ENCODE data around the gene NIPAL3.

The NIPAL3 gene

GRCh38 chr1:24441480-24441879 is 25.9 kb downstream of the NIPAL3 start:
- Histone ChIP-seq H4K20me1 (ENCODE audit: low read depth, low read length) (no peaks in the 10 kb centered on the region), H3K27me3 (ENCODE audit: low read length) (no peaks in the 10 kb centered on the region), H3K27ac (ENCODE audit: low read depth, low read length) (no peak overlapping the region), H3K9me3 (ENCODE audit: insufficient read depth, low read length) (no peaks in the 10 kb centered on the region), H3K9me2 (replicated peaks; ENCODE audit: insufficient read depth, low read length) (no peaks in the 10 kb centered on the region), H2AFZ (ENCODE audit: low read depth, low read length, severe bottlenecking) (no peak overlapping the region), H3K9ac (ENCODE audit: low read length) (no peak overlapping the region), H3K79me2 (ENCODE audit: insufficient read depth, low read length) (no peaks in the 10 kb centered on the region), H3K4me3 (ENCODE audit: insufficient read depth, low read length, poor library complexity, severe bottlenecking) (no peak overlapping the region), H3K36me3 (ENCODE audit: low read length) (no peaks in the 10 kb centered on the region), H3F3A (ENCODE audit: insufficient read depth) (no peaks in the 10 kb centered on the region), H3K4me2 (ENCODE audit: low read depth, low read length, poor library complexity, severe bottlenecking) (no peak overlapping the region)
- TF ChIP-seq CTCF (IDR thresholded peaks at IDR 0.05; ENCODE audit: insufficient read depth, low read length, poor library complexity, severe bottlenecking) (no peak), EZH2phosphoT487 (conservative IDR thresholded peaks at IDR 0.05; ENCODE audit: low read length) (no peak)

GRCh38 chr1:24441996-24442668 is 26.5 kb downstream of the NIPAL3 start:
- TF ChIP-seq EZH2phosphoT487 (conservative IDR thresholded peaks at IDR 0.05; ENCODE audit: low read length) (no peak), CTCF (IDR thresholded peaks at IDR 0.05; ENCODE audit: insufficient read depth, low read length, poor library complexity, severe bottlenecking) (no peak)
- no peak overlapping the region for H3K4me3 ChIP-seq (ENCODE audit: insufficient read depth, low read length, poor library complexity, severe bottlenecking)
- no peaks in the 10 kb centered on the region for H3K36me3 ChIP-seq (ENCODE audit: low read length)
- H4K20me1 ChIP-seq (ENCODE audit: low read depth, low read length) = no peaks in the 10 kb centered on the region
- no peaks in the 10 kb centered on the region for H3F3A ChIP-seq (ENCODE audit: insufficient read depth)
- no peak overlapping the region for H3K4me2 ChIP-seq (ENCODE audit: low read depth, low read length, poor library complexity, severe bottlenecking)
- H3K27ac ChIP-seq (ENCODE audit: low read depth, low read length) = no peak overlapping the region
- no peaks in the 10 kb centered on the region for H3K27me3 ChIP-seq (ENCODE audit: low read length)
- no peak overlapping the region for H2AFZ ChIP-seq (ENCODE audit: low read depth, low read length, severe bottlenecking)
- H3K9me3 ChIP-seq (ENCODE audit: insufficient read depth, low read length) = no peaks in the 10 kb centered on the region
- no peak overlapping the region for H3K9ac ChIP-seq (ENCODE audit: low read length)
- H3K9me2 ChIP-seq (replicated peaks; ENCODE audit: insufficient read depth, low read length) = no peaks in the 10 kb centered on the region
- no peaks in the 10 kb centered on the region for H3K79me2 ChIP-seq (ENCODE audit: insufficient read depth, low read length)

- Histone ChIP-seq H3F3A (ENCODE audit: insufficient read depth) (no peaks in the 10 kb centered on the region), H3K4me2 (ENCODE audit: low read depth, low read length, poor library complexity, severe bottlenecking) (no peak overlapping the region), H3K36me3 (ENCODE audit: low read length) (no peaks in the 10 kb centered on the region), H3K79me2 (ENCODE audit: insufficient read depth, low read length) (no peaks in the 10 kb centered on the region), H3K9me2 (replicated peaks; ENCODE audit: insufficient read depth, low read length) (no peaks in the 10 kb centered on the region), H3K27me3 (ENCODE audit: low read length) (no peaks in the 10 kb centered on the region), H3K27ac (ENCODE audit: low read depth, low read length) (no peak overlapping the region), H3K4me3 (ENCODE audit: insufficient read depth, low read length, poor library complexity, severe bottlenecking) (no peak overlapping the region), H3K9ac (ENCODE audit: low read length) (no peak overlapping the region), H4K20me1 (ENCODE audit: low read depth, low read length) (no peaks in the 10 kb centered on the region), H2AFZ (ENCODE audit: low read depth, low read length, severe bottlenecking) (no peak overlapping the region), H3K9me3 (ENCODE audit: insufficient read depth, low read length) (no peaks in the 10 kb centered on the region)
- TF ChIP-seq EZH2phosphoT487 (conservative IDR thresholded peaks at IDR 0.05; ENCODE audit: low read length) = no peak
- no peak for TF ChIP-seq CTCF (IDR thresholded peaks at IDR 0.05; ENCODE audit: insufficient read depth, low read length, poor library complexity, severe bottlenecking)
Measured at GRCh38 chr1:24442764-24443163, 27.2 kb downstream of the NIPAL3 start.

Data from SU-DHL-6 (cell line).